AG20443 (cell line): Measurements from ENCODE around the gene SLK.
A peak's percentile ranks its signal among the peaks of the same experiment; 100 is the strongest.

Source experiments
- DNase-seq: peaks from one replicate; pipeline ENCODE4 v3.0.0; 2012; ENCODE audit warnings: low spot score, mixed read lengths

SLK gene

DNA sequence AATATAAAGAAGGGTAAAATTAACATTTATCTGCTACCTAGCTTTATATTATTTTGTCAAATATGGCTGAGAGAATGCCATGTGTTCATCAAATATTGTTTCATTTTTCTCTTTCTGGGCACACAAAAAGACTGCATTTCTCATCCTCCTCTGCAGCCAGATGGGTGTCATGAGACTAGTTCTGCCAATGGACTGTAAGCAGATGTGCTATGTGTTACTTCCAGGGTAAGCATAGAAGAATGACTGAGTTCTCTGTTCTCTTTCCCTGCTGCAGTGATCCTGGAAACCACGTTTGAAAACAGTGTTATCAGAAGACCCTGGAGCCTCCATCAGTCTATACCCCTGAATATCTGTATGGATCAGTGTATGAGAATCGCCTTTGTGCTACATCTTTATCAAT is 24.1 kb upstream of the SLK start:
- DNase-seq: no peak

DNA sequence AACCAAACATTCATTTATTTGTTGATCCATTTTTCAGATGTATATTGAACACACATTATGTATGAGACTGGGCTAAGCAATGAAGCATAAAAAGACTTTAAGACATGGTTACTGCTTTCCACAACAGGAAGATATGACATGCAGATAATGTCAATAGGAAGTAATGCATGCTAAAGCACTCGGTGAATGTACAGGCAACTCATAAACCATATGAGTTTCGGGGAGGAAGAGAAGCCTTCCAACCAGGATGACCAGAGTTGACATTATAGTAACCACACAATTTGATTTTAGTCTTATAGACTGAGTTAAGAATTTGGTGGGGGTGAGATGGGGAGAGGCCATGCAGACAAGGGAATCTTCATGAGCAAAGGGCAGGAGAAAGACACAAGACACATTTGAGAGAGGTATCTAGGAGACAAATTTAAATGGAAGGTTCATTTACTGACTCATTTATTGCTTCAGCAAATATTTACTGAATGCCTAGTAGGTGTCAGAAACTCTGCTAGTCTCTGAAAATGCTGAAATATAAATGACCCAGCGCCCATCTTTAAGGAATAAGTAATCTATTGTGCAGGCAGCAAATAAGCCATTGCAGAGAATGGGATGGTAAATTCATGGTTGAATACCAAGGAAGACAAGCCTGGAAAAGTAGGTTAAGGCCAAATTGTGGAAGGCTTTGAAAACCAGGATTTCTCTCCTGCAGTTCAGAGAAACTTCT is 19.0 kb upstream of the SLK start:
- no peak for DNase-seq

DNA sequence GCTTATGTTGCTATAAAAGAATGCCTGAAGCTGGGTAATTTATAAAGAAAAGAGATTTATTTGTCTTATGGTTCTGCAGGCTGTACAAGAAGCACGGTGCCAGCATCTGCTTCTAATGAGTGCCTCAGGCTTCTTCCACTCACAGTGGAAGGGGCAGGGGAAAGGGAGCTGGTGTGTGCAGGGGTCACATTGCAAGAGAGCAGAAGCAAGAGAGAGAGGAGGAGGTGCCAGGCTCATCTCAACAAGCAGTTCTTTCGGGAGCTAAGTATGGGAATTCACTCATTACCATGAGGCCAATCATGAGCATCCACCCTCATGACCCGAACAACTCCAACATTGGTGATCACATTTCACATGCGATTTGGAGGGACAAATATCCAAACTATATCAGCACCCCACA is 17.2 kb upstream of the SLK start:
- DNase-seq: no peak

GRCh38 chr10:103951183-103951582 is 15.8 kb upstream of the SLK start:
- DNase-seq: no peak

DNA sequence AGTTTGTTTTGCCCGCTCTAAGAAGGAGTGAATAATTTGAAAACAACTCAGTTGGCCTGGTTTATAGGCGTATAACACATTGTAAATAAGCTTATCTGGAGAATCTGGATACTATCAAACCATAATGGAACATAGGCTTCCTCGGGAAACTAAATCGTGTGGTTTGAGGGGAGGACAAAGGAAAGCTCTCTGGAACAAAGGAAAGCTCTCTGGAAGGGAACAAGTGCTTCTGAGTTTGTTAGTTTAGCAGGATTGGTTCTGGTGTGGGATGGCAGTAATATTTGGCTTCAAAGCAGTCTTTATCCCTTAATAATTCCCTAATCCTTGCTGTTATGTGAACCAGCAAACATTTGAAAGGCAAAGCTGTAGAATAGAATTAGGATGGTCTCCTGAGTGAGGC is 15.0 kb upstream of the SLK start:
- DNase-seq: no peak

GRCh38 chr10:103954543-103954942 is 12.4 kb upstream of the SLK start:
- no peak for DNase-seq

GRCh38 chr10:103958996-103959395 is 7.9 kb upstream of the SLK start:
- no peak for DNase-seq

GRCh38 chr10:103960103-103960502 is 6.8 kb upstream of the SLK start:
- DNase-seq: no peak

DNA sequence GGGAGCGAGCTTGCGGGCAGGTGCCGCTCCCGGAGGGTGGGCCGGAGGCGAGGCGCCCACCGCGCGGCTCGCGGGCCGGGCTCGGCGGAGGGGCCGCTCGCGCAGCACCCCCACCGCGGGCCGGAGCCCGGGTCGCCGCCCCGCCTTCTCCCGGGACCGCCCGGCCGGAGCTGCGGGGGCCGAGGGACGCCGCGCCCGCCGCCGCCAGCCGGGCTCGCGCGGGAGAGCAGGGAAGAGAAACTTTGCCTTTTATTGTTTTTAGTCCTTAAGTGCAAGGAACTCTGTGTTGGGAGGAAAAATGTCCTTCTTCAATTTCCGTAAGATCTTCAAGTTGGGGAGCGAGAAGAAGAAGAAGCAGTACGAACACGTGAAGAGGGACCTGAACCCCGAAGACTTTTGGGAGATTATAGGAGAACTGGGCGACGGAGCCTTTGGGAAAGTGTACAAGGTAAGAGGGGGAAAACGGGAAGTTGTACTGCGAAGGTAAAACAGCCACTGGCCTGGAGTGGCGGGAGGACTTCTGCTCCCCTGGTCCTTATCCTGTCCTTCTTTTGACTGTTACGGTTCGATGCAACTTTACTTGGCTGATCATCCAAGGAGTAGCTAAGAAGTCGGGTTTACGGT is 620 bp downstream of the SLK start:
- DNase-seq: peak; percentile 89

GRCh38 chr10:103968441-103969391 is 1.8 kb downstream of the SLK start:
- no peak for DNase-seq

GRCh38 chr10:103969436-103969835 is 2.5 kb downstream of the SLK start:
- DNase-seq: no peak

- no peak for DNase-seq
Measured at GRCh38 chr10:103969857-103970627, 3.1 kb downstream of the SLK start.

DNA sequence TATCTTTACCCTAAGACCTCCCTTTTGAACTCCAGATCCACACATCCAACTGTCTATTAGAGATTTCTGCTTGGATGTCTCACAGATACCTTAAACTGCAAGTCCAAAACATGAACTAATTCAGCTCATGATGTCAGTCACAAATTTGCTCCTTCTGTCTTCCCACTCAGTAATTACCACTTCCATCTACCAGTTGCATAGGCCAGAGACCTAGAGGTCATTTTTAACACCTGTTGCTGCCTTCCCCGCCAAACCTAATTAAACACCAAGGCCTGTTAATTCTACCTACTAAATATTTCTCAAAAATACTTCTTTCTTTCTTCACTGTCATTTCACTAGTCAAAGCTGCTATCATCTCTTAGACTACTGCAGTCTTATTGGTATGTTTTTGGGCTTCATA is 8.2 kb downstream of the SLK start:
- DNase-seq: no peak

DNA sequence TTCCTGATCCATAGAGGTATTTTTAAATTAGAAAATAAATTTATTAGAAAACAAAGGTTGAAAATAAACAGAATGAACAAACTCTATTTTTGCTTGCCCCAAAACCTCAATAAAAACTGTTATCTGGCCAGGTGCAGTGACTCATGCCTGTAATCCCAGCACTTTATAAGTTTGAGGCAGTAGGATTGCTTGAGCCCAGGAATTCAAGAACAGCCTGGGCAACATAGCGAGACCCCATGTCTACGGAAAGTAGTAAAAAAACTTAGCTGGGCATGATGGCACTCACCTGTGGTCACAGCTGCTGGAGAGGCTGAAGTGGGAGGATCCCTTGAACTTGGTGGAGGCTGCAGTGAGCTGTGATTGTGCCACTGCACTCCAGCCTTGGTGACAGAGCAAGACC is 10.3 kb downstream of the SLK start:
- no peak for DNase-seq

DNA sequence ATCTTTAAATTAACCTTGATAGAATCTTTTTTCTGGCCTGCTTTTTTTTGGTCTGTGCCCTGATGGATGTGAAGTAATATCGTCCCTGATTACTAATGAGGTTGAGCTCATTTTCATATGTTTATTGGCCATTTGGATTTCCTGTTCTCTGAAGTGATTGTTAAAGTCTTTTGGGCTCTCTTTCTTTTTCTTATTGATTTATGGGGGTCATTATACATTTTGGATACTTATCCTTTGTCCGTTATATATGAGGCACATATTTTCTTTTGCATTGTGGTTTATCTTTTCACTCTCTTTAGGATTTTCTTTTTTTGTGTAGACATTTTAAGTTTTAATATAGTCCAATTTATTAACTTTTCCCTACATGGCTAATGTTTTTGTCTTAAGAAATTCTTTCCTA is 12.6 kb downstream of the SLK start:
- DNase-seq: no peak

- DNase-seq: no peak
Measured at GRCh38 chr10:103980288-103980906, 13.5 kb downstream of the SLK start.

- DNase-seq: no peak
Measured at GRCh38 chr10:103982639-103983038, 15.7 kb downstream of the SLK start.

DNA sequence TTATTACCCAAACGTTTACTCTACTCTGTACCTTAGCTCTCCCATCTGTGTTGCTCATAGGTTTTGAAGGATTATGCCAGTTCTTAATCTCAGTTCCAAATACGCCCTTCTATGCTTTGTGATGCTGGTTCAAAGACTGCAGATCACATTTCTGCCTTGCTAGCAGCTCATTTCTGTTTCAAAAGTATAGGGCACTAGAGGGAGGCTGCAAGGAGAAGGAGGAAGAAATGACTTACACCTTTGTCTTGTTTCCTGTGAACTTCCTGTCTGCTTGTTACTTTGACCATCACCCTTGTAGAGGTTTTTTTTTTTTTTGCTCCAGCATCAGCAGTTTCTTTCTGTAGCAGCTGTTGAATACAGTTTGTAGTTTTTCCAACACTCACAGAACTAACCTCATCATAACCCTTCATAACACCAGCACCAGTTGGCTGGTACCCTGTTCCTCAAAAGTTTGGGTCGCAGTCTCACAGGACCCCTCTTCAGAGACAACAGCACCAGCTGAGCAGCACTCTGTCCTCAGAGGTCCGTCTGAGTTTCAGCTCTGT is 16.5 kb downstream of the SLK start:
- DNase-seq: no peak

GRCh38 chr10:103985726-103986125 is 18.8 kb downstream of the SLK start:
- DNase-seq: no peak

DNA sequence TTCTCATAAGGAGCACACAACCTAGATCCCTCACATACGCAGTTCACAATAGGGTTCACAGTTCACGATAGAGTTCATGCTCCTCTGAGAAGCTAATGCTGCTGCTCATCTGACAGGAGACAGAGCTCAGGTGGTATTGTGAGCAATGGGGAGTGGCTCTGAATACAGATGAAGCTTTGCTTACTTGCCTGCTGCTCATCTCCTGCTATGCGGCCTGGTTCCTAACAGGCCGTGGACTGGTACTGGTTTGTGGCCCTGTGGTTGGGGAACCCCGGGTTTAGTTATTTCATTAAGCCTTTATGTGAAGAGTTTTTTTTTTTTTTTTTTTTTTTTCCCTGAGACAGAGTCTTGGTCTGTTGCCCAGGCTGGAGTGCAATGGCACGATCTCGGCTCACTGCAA is 19.4 kb downstream of the SLK start:
- DNase-seq: no peak

GRCh38 chr10:103990121-103990520 is 23.2 kb downstream of the SLK start:
- DNase-seq: no peak
